ENCODE data around the gene RYR2.
A peak's percentile ranks its signal among the peaks of the same experiment; 100 is the strongest.

RYR2 gene

DNA sequence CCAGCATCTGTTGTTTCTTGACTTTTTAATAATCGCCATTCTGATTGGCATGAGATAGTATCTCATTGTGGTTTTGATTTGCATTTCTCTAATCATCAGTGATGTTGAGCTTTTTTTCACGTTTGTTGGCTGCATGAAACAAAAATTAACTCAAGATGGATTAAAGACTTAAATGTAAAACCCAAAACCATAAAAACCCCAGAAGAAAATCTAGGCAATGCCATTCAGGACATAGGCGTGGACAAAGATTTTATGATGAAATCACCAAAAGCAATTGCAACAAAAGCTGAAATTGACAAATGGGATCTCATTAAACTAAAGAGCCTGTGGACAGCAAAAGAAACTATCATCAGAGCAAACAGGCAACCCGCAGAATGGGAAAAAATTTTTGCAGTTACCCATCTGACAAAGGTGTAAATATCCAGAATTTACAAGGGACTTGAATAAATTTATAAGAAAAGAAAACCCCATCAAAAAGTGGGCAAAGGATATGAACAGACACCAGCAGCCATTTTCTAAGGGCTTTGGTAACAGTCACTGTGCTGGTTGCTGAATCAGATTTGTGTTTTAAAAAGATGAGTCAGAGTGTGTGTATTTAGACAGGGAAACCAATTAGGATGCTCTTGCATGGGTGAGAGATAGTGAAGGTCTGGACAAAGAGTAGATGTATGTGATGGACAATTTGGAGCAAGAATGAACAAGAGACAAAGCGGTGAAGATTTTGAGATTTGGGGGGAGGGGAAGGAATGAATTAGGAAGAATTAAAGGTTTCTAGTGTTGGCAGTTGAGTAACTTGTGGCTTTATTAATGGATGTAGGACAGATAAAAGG, 110.7 kb downstream of the RYR2 start:
- DNase-seq, result no peak

DNA sequence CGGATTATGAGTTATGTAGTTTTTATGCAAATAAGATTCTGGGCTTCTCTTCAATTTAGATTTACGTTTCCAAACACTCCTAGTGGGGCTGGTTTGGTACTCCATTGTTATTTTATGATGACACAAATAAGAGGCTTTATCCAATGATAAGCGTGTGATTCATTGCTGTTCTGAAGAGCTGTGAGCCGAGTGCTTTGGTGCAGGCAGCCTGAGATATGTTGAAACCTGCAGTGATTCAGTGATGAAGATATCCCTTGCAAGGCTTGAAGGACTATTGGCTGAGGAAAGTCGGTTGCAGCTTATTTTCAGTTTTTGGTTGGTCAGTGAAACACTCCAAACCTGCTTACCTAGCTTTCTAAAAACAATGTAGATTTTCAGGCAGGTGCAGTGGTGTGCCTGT, 112.2 kb downstream of the RYR2 start:
- no peak for DNase-seq

DNA sequence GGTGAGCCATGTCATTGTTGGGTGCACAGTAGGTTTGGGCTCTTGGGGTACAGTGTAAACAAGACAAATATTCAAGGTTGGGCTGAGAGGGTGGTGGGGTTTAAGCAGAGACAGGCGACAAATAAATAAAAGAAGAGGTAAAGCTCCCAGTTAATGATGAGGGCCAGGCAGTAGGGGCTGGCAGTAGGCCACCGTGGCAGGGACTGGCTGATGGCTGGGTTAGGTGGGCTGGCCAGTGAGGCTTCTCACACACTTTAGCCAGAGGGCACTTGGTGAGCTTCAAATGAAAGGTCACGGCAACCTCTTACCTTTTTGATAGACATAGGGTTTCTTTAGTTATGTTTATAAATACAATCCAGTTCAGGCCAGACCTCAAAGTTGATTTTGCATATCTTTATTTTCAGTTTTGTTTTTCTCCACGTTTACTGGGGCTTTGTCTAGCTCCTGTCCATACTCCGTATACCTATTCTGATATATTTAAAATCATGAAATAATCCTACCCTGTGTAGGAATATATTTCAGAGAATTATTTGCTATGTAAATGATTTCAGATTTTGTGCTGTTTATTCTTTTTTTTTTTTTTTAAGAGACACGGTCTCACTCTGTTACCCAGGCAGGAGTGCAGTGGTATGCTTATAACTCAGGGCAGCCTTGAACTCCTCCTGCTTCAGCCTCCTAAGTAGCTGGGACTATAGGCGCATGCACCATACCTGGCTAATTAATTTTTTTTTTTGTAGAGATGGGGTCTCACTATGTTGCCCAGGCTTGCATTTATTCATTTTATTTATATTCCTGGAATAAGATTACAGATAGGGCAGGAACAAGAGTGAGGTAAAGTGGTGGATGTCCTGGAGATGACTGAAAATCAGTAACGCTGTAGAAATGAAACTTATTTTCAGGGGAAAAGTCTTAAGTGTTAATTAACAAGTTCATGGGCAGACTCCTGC, 122.7 kb downstream of the RYR2 start:
- no peak for DNase-seq

DNA sequence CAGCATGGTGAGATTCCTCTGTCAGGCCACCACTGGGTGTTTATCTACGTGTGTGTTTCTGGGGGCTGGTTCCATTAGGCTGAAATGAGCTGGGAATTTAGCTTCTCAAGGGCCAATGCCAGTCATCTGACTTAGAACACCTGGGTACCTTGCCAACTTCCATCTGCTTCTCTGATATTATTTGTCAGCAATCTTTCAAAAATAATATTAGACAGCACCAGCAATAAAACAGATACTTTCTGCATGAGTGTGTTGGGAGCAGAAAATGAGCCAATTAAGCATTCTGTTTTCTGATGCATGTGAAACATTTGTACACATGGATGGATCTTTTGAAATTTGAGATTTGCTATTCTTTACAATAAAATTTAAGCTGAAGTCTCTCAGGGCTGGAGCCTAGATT, 124.1 kb downstream of the RYR2 start:
- DNase-seq, result no peak

DNA sequence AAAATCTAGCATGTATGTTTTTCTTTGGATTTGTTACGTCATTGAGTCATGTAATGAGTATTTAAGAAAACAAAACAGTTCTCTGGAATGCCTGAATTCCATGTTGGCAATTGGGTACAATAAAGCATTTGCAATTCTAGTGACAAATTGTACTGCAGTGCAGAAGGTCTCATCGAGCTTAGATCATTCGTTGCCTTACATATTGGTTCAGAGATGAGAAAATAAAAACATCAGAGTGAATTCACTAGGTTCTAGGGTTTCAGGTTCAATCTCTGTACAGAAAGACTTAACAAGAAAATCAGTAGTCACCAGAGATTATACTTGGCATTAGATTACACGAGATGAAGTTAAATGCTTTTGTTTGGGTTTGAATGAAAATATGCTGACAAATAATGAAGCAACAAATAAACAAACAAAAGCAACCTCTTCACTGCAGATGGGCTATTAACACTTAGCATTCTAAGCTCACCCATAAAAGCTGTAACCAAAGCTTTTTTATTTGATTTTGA, 124.7 kb downstream of the RYR2 start:
- peak; percentile 8 for DNase-seq

DNA sequence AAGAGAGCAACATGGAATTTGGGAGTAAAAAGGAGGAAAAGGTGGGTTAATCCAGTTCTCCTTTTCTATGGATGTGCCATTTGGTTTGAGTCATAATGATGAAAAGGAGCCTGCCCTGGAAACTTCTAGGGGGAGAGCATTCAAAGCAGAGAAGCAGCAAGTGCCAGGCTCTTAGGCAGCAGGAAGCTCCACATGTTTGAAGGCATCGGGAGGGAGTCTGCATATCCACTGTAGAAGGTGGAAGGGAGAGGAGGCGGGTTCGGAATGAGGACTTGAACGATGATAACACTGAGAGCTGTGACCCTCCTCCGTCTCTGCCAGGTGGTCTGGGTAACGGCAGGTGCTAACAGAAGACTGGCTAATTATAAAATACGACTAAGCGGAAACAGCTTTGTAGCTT, 128.2 kb downstream of the RYR2 start:
- no peak for DNase-seq

DNA sequence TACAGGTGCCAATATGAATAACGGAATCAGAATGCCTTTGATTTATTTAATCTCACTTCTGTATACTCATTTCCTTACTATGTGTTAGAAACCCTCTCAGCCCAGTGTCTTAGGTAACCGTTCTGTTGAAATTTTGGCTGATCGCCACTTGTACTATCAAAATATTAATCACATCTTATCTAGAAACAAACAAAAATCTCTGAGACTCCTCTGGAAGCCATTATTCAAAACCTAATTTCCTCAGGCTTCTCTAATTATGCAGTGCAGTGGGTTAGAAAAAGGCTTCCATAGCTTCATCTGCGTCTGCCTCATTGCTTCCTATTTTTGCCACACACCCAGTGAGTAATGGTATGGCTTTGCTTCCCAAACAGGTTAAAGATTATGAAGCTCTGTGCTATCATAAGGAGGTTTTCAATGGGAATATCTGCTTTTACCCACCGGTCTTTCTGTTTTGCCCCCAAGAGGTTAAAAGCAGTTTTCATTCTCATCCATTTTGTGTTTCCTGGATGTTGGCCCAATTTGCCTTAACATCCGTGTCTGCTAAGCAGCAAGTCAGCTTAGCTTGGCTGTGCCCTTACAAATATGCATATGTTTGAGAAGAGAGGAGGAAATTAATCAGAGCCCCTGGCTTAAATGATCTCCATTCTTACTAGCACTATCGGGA, 129.6 kb downstream of the RYR2 start:
- no peak for DNase-seq

DNA sequence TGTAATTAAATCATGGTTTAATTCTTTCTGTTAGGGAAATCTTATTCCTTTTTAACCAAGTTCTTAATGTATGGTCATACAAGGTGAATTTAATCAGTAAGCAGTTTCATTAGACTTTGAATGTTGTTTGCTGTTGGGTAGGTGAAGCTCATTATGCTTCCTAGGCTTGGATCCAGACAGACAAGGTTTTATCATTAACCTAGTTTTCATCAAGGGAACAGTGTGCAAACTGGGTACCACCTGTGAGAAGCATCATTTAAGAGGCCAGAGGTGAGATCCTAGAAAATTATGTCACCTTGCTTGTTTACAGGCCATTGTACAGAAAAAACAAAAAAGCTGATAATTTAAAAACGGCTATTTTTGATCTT, 130.1 kb downstream of the RYR2 start:
- DNase-seq, result no peak

DNA sequence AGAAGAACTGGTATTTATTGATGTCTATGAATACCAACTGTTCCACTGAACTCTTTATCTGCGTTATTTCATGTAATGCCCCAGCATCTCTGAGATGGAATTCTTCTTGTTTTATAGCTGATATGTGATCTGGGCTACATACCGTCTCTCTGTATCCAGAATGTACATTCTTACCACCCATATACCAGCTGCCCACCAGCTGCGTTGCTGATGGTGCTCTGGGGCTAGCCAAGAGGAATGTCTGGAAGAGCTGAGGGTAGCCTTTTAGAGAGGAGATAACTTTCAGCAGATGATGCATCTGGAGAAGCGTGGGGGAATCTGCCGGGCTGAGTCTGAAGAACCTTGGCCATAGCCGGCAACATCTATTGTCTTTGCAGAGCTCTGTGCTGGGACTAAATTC, 137.5 kb downstream of the RYR2 start:
- DNase-seq, result no peak

DNA sequence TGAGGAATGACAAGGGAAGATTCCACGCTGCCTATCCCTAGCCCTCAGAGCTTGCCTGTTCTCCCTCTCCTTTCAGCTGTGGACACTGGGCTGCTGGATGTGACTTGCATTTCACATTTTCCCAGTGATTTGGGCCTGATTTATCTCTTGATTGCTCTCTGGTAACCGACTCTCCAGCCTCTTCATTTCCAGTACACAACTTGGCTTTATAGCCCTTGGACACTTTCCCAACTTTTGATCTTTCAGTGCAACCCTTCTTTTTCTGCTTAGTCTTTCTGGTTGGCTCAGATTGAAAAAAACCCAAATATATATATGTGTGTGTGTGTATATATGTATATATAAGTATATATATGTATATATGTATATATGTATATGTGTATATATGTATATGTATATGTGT, 138.3 kb downstream of the RYR2 start:
- no peak for DNase-seq

DNA sequence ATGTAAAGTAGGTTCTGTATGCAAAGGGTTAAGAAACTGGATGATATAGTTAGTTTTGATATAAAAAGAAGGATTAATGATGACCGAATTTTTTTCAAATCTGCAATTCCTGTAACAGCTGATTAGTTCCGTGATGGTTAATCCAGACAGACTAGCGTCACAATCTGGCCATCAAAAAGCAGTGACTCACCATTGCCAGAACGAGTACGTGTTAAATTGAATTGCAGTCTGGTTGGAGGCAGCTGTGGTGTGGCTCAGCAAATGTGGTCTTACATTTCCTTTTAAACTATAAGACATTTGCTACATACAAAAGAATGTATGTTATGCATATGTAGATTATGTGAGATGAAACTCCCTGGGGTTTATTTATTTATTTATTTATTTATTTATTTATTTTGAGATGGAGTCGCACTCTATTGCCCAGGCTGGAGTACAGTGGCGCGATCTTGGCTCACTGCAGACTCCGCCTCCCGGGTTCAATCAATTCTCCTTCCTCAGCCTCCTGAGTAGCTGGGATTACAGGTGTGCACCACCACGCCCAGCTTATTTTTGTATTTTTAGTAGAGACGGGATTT, 139.8 kb downstream of the RYR2 start:
- DNase-seq, result no peak

DNA sequence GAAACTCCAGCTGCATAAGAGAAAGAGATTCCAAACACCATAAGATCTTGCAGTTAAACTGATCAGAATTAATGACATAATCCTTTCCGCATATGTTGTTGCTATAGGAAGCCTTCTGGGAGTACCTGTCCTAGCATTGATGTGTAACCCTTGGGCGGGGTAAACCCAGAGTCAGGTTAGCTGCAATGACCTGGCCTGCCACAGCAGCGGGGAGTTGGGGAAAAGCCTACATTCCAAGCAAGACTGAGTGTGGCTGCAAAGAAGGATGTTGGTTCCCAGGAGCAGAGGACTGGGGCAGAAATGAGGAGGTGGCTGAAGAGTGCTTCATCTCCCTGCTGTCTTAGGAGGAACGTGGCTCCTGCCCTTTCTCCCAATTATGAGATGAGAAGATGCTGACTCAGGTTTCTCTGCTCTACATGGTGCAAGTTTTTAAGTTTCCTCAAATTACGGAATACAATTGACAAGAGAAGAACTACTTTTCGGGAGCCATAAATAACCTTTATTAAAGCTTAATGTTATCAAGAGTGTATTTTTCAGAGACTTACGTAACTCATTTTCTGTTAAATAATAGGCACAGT, 142.1 kb downstream of the RYR2 start:
- no peak for DNase-seq

DNA sequence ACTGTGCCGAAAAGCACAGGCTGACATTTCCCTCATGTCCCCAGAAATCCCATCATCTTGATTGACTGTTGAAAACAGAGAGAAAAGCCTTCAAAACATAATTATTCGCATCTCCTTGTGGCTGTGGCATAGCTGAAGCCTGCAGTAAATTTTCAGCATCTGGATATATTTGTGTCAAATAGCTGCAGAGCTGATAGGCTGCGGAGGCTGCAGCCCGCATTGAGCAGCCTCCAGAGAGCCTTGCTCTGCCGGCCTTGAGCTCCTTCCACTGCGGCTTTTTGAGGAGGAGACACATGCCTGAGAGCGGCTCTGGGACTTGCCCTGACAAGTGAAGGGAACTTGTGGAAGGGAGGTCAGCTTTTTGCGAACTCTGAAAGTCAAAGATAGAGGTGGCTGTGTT, 144.7 kb downstream of the RYR2 start:
- DNase-seq, result no peak

DNA sequence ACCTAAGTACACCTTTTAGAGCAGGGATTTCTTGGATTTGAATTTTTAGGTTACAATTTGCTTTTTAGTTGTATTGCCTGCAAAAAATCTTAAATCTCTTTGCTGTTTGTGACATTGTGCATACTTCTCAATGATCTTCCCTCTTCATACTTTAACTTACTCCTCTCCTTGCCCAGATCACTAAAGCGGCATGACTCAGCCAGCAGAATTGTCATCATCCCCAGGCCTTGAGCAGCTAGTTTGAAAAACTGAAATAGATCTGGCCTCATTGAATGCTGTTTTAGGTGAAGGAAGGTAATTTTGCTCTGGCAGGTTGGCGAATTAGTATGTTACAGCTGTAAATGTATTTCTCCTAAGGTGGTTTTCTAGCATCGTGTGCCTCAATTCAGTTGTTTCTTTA, 145.9 kb downstream of the RYR2 start:
- DNase-seq, result no peak

DNA sequence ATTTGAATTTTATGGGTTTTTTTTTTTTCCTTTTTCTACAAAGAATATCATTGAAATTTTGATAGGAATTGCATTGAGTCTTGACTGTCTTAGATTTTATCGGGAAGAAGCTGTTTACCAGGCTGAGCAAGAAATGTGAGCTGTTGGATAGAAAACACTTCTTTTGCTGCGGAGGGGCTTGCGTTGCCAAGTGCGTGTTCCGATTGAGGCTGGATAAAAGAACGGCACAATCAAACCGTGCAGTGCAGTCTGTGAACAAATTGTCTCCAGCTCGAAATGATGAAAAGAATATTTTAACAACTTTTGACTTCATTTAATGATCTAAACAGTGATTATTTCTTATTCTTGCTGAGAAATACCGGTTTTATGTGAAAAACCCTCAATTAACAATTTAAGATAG, 149.4 kb downstream of the RYR2 start:
- DNase-seq, result no peak

DNA sequence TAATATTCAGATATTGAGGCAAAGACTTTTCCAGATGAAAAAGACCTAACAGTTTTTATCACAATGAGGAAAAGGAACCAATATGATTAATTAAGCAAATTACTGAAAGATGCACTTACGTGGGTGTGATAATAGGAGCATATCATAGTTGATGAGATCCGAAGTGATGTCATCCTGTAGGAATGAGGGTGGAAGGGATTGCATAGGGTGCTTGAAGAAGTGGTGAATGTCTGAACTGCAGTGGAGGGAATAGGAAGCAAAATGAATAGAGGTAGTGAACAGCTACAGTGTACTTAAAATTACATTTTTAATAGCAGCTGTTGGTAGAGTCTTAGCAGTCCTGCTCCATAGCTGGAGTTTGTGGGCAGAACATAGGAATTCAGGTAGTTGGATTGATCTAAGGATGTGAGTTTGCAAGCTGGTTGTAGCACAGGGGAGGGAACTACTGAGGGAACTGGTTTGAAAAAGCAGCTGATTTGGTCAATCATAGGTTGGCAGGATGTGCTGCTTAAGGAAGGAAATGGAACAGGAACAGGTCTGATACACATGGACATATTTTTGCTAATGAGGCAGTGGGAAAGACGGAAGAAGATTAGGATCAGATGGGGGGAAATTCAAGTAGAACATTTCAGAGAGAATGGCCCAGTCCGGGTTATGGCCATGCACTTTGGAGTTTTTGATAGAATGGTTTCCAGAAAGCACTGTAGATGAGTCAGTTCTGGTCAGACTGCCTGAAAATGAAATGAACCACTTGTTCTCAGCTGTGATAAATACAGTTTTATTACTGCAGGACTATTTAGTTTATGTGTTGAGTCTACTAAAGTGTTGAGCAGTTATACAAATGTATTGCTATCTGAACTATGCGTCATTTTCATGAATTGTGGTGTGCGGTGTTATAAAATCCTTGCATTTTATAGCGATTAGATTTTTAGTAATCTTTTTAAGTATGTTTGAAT, 155.8 kb downstream of the RYR2 start:
- no peak for DNase-seq

DNA sequence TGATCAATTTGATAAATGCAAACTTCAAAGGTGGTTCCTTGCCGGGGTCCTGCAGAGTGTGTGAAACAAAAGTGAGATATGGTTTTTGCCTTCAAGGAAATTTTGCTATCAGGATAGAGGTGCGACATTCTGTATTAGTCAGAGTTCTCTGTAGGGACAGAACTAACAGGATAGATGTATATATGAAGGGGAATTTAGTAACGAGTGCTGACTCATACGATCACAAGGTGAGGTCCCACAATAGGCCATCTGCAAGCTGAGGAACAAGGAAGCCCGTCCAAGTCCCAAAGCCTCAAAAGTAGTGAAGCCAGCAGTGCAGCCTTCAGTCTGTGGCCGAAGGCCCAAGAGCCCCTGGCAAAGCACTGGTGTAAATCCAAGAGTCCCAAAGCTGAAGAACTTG, 157.0 kb downstream of the RYR2 start:
- DNase-seq, result no peak

DNA sequence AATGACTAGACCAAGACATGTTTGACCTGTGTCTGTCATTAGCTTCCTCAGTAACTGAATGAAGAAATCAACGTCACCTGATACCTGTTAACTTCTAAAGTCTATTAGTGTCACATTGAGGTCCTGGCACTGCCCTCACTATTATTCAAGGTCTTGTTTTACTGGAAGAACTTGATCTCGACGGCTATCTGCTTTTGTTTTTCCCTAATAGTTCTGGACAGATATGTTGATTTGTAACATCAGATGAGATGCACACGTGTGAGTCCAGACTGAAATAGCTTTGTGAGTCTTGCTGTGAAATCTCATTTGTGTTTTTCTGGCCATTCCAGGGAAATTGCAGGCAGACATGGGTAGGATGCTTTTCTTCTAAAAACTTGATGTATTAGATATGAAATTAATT, 159.2 kb downstream of the RYR2 start:
- no peak for DNase-seq

DNA sequence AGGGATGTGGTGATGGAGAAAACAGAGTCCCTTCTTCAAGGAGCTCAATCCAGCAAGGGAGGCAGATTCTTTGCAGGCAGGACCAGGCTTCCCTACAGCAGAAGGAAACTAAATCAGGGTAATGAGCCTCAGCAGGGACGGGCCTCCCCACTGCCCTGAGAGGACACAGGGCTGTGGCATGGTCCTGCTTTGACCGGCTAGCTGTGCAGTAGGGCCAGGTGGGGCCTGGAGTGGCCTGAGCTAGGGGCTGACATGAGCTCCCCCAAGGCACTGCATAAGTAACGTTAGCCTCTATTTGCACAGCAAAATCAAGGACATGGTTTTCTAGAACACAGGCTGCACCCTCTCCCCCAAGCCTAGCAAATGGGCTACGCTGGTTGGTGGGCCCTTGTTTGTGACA, 162.9 kb downstream of the RYR2 start:
- DNase-seq, result no peak

DNA sequence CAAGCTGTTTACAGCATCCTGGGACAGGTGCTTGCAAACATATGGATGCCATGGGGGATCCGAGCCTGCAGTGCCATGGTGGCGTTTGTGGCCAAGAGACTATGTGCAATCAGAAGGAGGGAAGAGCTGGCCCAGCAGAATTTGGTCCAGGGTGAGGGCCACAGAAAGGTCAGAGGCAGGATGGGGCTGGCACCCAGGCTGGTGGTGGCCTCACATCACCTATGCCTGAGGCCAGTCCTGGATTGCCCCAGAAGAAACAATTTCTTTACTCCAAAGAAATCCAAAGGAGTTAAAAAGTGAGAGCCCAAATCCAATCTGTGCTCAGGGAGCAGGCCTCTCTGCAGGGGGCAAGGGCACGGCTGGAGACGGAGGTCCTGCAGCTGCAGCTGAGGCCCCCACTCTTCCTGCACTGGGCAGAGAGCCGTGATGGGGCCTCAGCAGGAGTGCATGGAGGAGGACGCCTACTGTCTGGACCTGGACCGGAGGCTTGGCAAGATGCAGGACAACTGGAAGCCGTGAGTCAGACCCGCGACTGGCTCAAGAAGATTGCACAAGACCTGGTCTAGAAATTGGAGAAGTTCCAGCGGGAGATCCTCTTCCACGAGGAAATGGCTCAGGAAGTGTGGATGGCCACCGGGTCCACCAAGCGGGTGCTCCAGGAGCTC, 163.5 kb downstream of the RYR2 start:
- DNase-seq, result no peak

DNA sequence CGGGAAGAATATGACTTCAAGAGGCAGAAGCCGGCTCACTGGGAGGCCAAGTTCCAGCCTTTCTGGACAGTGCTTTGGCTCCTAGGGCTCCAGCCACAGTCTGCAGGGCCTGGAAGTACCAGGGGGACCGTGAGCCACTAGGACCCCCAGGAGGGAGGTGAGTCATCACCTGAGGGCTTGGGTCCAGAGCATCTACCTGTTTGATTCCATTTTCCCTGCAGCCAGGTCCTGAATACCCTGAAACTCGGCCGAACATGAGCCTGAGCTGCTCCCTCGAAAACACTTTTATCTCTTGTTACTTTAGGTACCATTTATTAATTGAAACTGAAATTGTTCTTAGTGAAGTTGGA, 164.1 kb downstream of the RYR2 start:
- no peak for DNase-seq
